ENCODE results near the gene WNT2B.

Gene WNT2B

GRCh38 chr1:112505400-112505785, 3.4 kb upstream of the WNT2B start:
- DNase-seq: no peak

GRCh38 chr1:112505878-112506277, 2.9 kb upstream of the WNT2B start:
- no peak for DNase-seq

- DNase-seq: no peak
These were observed 2.5 kb upstream of the WNT2B start for GRCh38 chr1:112506306-112506705.

GRCh38 chr1:112506731-112507130, 2.0 kb upstream of the WNT2B start:
- no peak for DNase-seq

- DNase-seq: no peak
These were observed 1.4 kb upstream of the WNT2B start for GRCh38 chr1:112507336-112507735.

- DNase-seq: peak; percentile 25 to 49
These were observed 866 bp upstream of the WNT2B start for GRCh38 chr1:112507921-112508277.

GRCh38 chr1:112509005-112509659, 367 bp downstream of the WNT2B start:
- DNase-seq: peak; percentile 13 to 18

GRCh38 chr1:112509660-112510178, 954 bp downstream of the WNT2B start:
- DNase-seq: no peak

- no peak for DNase-seq
These were observed 1.6 kb downstream of the WNT2B start for GRCh38 chr1:112510340-112510739.

- no peak for DNase-seq
These were observed 3.1 kb downstream of the WNT2B start for GRCh38 chr1:112511897-112512296.

- DNase-seq: no peak
These were observed 4.5 kb downstream of the WNT2B start for GRCh38 chr1:112513112-112513870.

- DNase-seq: no peak
These were observed 6.1 kb downstream of the WNT2B start for GRCh38 chr1:112514901-112515300.

GRCh38 chr1:112515311-112516009, 6.7 kb downstream of the WNT2B start:
- no peak for DNase-seq

GRCh38 chr1:112516141-112516540, 7.4 kb downstream of the WNT2B start:
- DNase-seq: no peak

- DNase-seq: no peak
These were observed 8.5 kb downstream of the WNT2B start for GRCh38 chr1:112517231-112517630.

GRCh38 chr1:112517646-112518045, 8.9 kb downstream of the WNT2B start:
- DNase-seq: no peak

GRCh38 chr1:112518186-112518585, 9.4 kb downstream of the WNT2B start:
- DNase-seq: no peak

- no peak for DNase-seq
These were observed 11.4 kb downstream of the WNT2B start for GRCh38 chr1:112520166-112520565.

- DNase-seq: no peak
These were observed 13.9 kb downstream of the WNT2B start for GRCh38 chr1:112522621-112523020.

GRCh38 chr1:112524251-112524650, 15.5 kb downstream of the WNT2B start:
- no peak for DNase-seq

- DNase-seq: no peak
These were observed 16.2 kb downstream of the WNT2B start for GRCh38 chr1:112524986-112525385.

- no peak for DNase-seq
These were observed 18.7 kb downstream of the WNT2B start for GRCh38 chr1:112527266-112528010.

GRCh38 chr1:112528076-112528475, 19.3 kb downstream of the WNT2B start:
- no peak for DNase-seq
